Activated gamma-delta T cell (primary cell): ENCODE measurements around the gene TANGO2.
"Not testable (repeated sequence)": the region's sequence is repeated elsewhere in the genome, so short reads cannot be mapped to it uniquely, and the experiment has no call there.

Source experiments
- DNase-seq: peaks from one replicate; lab custom pipeline; 2025; lab: John Stamatoyannopoulos, UW

Gene TANGO2

GRCh38 chr22:20062766-20063083, 41.8 kb downstream of the TANGO2 start:
- DNase-seq: no peak

- no peak for DNase-seq
Observed at GRCh38 chr22:20063271-20064139, 42.6 kb downstream of the TANGO2 start.

- DNase-seq: no peak
Observed at GRCh38 chr22:20064140-20064480, 43.2 kb downstream of the TANGO2 start.

GRCh38 chr22:20064545-20065262, 43.8 kb downstream of the TANGO2 start:
- DNase-seq: no peak

- no peak for DNase-seq
Observed at GRCh38 chr22:20065896-20066616, 45.1 kb downstream of the TANGO2 start.

- no peak for DNase-seq
Observed at GRCh38 chr22:20066617-20067383, 45.9 kb downstream of the TANGO2 start.

GRCh38 chr22:20067384-20067682, 46.4 kb downstream of the TANGO2 start:
- DNase-seq: not testable (repeated sequence)

GRCh38 chr22:20068640-20069039, 47.7 kb downstream of the TANGO2 start:
- no peak for DNase-seq

- DNase-seq: no peak
Observed at GRCh38 chr22:20069331-20070042, 48.6 kb downstream of the TANGO2 start.

GRCh38 chr22:20071524-20071972, 50.6 kb downstream of the TANGO2 start:
- DNase-seq: no peak

- DNase-seq: no peak
Observed at GRCh38 chr22:20076627-20077172, 55.8 kb downstream of the TANGO2 start.

GRCh38 chr22:20079745-20080444, 59.0 kb downstream of the TANGO2 start, which contains the start of gene DGCR8:
Gene DGCR8 (plus strand): TSS chr22:20080241. CDS start chr22:20085964, 5,723 bp downstream.
- peak; percentile 67 for DNase-seq

GRCh38 chr22:20080445-20080775, 59.5 kb downstream of the TANGO2 start:
- DNase-seq: peak; percentile 67

GRCh38 chr22:20080776-20081654, 60.1 kb downstream of the TANGO2 start:
- no peak for DNase-seq

GRCh38 chr22:20083157-20083890, 62.4 kb downstream of the TANGO2 start:
- no peak for DNase-seq

GRCh38 chr22:20083891-20084546, 63.1 kb downstream of the TANGO2 start:
- no peak for DNase-seq

- no peak for DNase-seq
Observed at GRCh38 chr22:20084547-20085413, 63.9 kb downstream of the TANGO2 start.
